ENCODE data around the gene MOSMO.
A peak's percentile ranks its signal among the peaks of the same experiment; 100 is the strongest.
"Not testable (repeated sequence)": the region's sequence is repeated elsewhere in the genome, so short reads cannot be mapped to it uniquely, and the experiment has no call there.

The MOSMO gene

GRCh38 chr16:22093996-22094395 lies 86.1 kb downstream of the MOSMO start:
- peak in 3 of 14 donors; percentile 1 to 19 (median 3) for DNase-seq

- peak in 1 of 14 donors; percentile 12 for DNase-seq
Observed at GRCh38 chr16:22098405-22099255, 90.7 kb downstream of the MOSMO start.

- no peak for DNase-seq
Observed at GRCh38 chr16:22099256-22099975, 91.5 kb downstream of the MOSMO start.

- DNase-seq = no peak
Observed at GRCh38 chr16:22103441-22103840, 95.5 kb downstream of the MOSMO start.

- no peak for DNase-seq
Observed at GRCh38 chr16:22109258-22109898, 101.5 kb downstream of the MOSMO start.

GRCh38 chr16:22111629-22112028 lies 103.7 kb downstream of the MOSMO start:
- DNase-seq = not testable (repeated sequence)

- no peak for DNase-seq
Observed at GRCh38 chr16:22116095-22116700, 108.3 kb downstream of the MOSMO start.

GRCh38 chr16:22117609-22118008 lies 109.7 kb downstream of the MOSMO start:
- DNase-seq = no peak

- no peak for DNase-seq
Observed at GRCh38 chr16:22120440-22120839, 112.5 kb downstream of the MOSMO start.

GRCh38 chr16:22122239-22122638 lies 114.3 kb downstream of the MOSMO start:
- DNase-seq = no peak

- no peak for DNase-seq
Observed at GRCh38 chr16:22123146-22123545, 115.2 kb downstream of the MOSMO start.

- no peak for DNase-seq
Observed at GRCh38 chr16:22123759-22124490, 116.0 kb downstream of the MOSMO start.

- DNase-seq = no peak
Observed at GRCh38 chr16:22124583-22125284, 116.8 kb downstream of the MOSMO start.

GRCh38 chr16:22126037-22126558 lies 118.2 kb downstream of the MOSMO start:
- no peak for DNase-seq

GRCh38 chr16:22128537-22128936 lies 120.6 kb downstream of the MOSMO start:
- not testable (repeated sequence) for DNase-seq

- DNase-seq = no peak
Observed at GRCh38 chr16:22130528-22130927, 122.6 kb downstream of the MOSMO start.

GRCh38 chr16:22132801-22133200 lies 124.9 kb downstream of the MOSMO start:
- no peak for DNase-seq

Measured in C1 segment of cervical spinal cord (tissue), 14 donors.